A549 treated with dexamethasone at 1 μM for 4 hours (cell line): ENCODE results near the gene CACNG6. TPM values are rescaled to one million over a fixed set of nuclear protein-coding genes. Genes with fewer than 3 reads are reported as not detected.

Experiments used
- total RNA-seq: library from RNA; stranded (reverse); fragments of 200-300 nt; extraction: Qiagen RNA extraction; gene quantifications from 5 replicates; pipeline ENCODE4 v1.2.3, GENCODE V29; 2022

CACNG6 gene, protein sequence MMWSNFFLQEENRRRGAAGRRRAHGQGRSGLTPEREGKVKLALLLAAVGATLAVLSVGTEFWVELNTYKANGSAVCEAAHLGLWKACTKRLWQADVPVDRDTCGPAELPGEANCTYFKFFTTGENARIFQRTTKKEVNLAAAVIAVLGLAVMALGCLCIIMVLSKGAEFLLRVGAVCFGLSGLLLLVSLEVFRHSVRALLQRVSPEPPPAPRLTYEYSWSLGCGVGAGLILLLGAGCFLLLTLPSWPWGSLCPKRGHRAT
- total RNA-seq, result 7.8 to 12.8 TPM (median 11.2 TPM) in 5 replicates

GRCh38 chr19:53991224-53992113 lies at the start of gene CACNG6:
Gene CACNG6, plus strand, starts transcription at chr19:53991637. Its CDS starts 1,241 bp downstream, at chr19:53992878.

DNA sequence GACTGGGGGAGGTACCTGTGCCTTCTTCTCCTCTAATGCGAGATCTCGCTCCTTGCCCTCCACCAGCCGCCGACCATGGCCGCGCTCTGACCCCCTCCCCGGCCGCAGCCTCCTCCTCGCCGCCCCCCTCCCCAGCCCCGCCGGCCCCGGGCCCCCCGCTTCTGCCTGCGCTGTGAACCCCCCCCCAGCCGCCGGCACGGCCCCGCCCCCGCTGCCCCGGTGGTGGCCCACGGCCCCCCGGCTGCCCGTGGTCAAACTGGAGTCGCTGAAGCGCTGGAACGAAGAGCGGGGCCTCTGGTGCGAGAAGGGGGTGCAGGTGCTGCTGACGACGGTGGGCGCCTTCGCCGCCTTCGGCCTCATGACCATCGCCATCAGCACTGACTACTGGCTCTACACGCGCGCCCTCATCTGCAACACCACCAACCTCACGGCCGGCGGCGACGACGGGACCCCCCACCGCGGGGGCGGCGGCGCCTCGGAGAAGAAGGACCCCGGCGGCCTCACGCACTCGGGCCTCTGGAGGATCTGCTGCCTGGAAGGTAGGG lies 28.5 kb upstream of the CACNG6 start, which contains the start of gene CACNG8:
Gene CACNG8, plus strand, starts transcription at position 51 of the 545 bp plus-strand sequence.

Other genes starting within 250 kb of the CACNG6 start
- 0.02 TPM in 1 of 5 replicates, not detected in the others for gene NLRP12, start 167.3 kb upstream of the CACNG6 start, total RNA-seq
- 180 to 380 TPM (median 349 TPM) in 5 replicates for gene MYADM, start 123.8 kb upstream of the CACNG6 start, total RNA-seq
- gene PRKCG, start 109.4 kb upstream of the CACNG6 start, total RNA-seq, result 4.1 to 7.3 TPM (median 6.1 TPM) in 5 replicates
- gene CACNG7, start 82.4 kb upstream of the CACNG6 start, total RNA-seq, result 5.8 to 9.2 TPM (median 8.3 TPM) in 5 replicates
- gene CACNG8, start 28.7 kb upstream of the CACNG6 start, total RNA-seq, result 0.61 to 1.2 TPM (median 0.79 TPM) in 5 replicates
- gene VSTM1, start 72.3 kb downstream of the CACNG6 start, total RNA-seq, result 0.23 to 0.79 TPM (median 0.54 TPM) in 5 replicates
- not detected in 5 replicates for gene TARM1, start 89.7 kb downstream of the CACNG6 start, total RNA-seq
- 0.15 to 0.33 TPM (median 0.27 TPM) in 5 replicates for gene OSCAR, start 109.2 kb downstream of the CACNG6 start, total RNA-seq
- 219 to 268 TPM (median 245 TPM) in 5 replicates for gene NDUFA3, start 111.2 kb downstream of the CACNG6 start, total RNA-seq
- 20.8 to 24.6 TPM (median 21.4 TPM) in 5 replicates for gene TFPT, start 124.0 kb downstream of the CACNG6 start, total RNA-seq
- gene PRPF31, start 124.1 kb downstream of the CACNG6 start, total RNA-seq, result 108 to 130 TPM (median 123 TPM) in 5 replicates
- 44.6 to 68.1 TPM (median 61.7 TPM) in 5 replicates for gene CNOT3, start 146.1 kb downstream of the CACNG6 start, total RNA-seq
- gene LENG1, start 168.1 kb downstream of the CACNG6 start, total RNA-seq, result 7.5 to 8.8 TPM (median 7.8 TPM) in 5 replicates
- 0.52 to 1.0 TPM (median 0.94 TPM) in 5 replicates for gene TMC4, start 181.5 kb downstream of the CACNG6 start, total RNA-seq
- gene MBOAT7, start 197.9 kb downstream of the CACNG6 start, total RNA-seq, result 97.0 to 169 TPM (median 161 TPM) in 5 replicates
- gene TSEN34, start 199.7 kb downstream of the CACNG6 start, total RNA-seq, result 77.5 to 116 TPM (median 107 TPM) in 5 replicates
- 1,857 to 2,770 TPM (median 1,973 TPM) in 5 replicates for gene RPS9, start 209.2 kb downstream of the CACNG6 start, total RNA-seq
- gene LILRB3, start 231.4 kb downstream of the CACNG6 start, total RNA-seq, result 0.07 to 0.39 TPM (median 0.30 TPM) in 5 replicates